Fibroblast of skin of back (primary cell): ENCODE data around the gene RGS21.

Source experiments
- DNase-seq: peaks from one replicate; pipeline ENCODE4 v3.0.0-alpha.2; 2013

RGS21 gene

GRCh38 chr1:192379554-192379953, 62.8 kb downstream of the RGS21 start:
- no peak for DNase-seq

- no peak for DNase-seq
Observed at GRCh38 chr1:192382758-192383157, 66.0 kb downstream of the RGS21 start.

- no peak for DNase-seq
Observed at GRCh38 chr1:192386051-192386650, 69.4 kb downstream of the RGS21 start.

GRCh38 chr1:192395211-192395610, 78.4 kb downstream of the RGS21 start:
- DNase-seq = no peak

- DNase-seq = no peak
Observed at GRCh38 chr1:192395895-192396294, 79.1 kb downstream of the RGS21 start.

- no peak for DNase-seq
Observed at GRCh38 chr1:192399161-192399560, 82.4 kb downstream of the RGS21 start.

- peak; percentile 84 for DNase-seq
Observed at GRCh38 chr1:192401825-192402224, 85.0 kb downstream of the RGS21 start.

- DNase-seq = no peak
Observed at GRCh38 chr1:192402571-192402970, 85.8 kb downstream of the RGS21 start.

GRCh38 chr1:192407206-192407605, 90.4 kb downstream of the RGS21 start:
- no peak for DNase-seq
